Stimulated activated CD8-positive, alpha-beta memory T cell treated with anti-CD3 and anti-CD28 coated beads, Interleukin-7, amount 100 ng/mL, for 24 hours (primary cell): ENCODE data around the gene DENND1A.

Source experiments
- DNase-seq: peaks from one replicate; pipeline ENCODE4 v3.0.0-alpha.2; 2020; ENCODE audit warnings: low read depth

Gene DENND1A

DNA sequence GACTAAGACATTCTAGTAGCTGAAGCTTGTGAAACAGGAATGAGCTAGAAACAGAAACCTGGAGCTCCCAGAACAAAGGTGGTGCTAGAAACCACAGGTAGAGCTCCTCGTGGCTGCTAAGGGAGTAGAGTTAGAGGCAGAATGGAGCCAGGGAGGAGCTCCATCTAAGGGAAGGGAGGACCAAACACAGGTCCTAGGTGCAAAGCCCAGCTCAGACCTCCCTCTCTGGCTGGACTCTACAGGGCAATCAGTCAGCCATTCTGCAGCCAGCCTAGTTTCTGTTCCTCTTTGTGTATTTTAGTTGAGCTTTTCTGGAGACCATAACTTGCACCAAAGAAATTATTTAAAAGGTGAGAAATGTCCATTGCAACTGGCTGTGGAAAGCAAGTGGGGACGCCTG is 503.5 kb downstream of the DENND1A start:
- no peak for DNase-seq

DNA sequence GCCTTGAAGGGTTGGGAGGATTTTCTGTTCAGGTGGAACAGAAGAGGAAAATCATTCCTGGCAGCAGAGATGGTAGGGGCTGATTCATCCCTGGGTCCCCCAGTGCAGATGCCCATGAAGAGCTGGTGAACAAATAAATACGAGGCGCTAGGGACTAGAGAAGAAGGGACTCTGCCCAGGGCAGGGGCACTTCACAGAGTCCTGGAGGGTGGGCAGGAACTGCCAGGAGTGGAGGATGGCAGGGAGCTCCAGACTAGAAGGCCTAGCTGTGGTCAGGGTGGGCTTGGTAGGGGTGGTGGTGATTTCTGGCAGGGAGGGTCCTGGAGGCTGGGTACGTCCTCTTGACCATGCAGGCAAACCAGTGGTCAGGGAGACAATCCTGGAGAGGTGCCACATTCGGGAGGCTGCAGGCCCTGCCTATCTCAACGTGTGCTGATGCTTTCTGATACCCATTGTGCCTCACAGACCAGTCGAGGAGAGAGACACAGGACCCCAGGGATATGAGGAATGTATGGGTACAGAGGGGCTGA is 504.0 kb downstream of the DENND1A start:
- DNase-seq, result no peak

DNA sequence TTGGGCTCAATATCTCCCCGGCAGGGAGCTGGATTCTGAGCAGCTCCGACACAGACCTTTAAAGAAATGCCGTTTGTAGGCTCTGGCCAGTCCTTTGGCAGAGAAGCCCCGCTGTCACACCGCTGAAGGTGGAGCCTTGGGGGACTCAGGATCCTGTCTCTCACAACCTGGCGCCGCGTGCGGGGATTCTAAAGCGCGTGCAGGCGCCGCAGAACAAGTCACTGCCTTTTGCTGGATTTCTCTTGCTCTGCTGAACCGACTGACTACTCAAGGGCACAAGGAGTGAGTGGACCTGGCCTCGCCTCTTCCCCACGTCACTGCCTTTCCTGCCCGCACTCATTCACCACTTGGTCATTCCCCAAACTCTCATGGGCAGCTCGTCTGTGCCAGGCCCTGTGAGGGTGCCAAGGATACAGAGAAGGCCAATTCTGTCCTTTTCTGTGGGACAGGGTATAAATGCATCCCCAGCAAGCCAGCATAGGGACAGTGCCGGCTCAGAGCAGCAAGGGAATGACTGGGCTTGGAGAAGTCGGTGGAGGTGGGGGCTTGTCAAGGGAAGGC is 504.6 kb downstream of the DENND1A start:
- DNase-seq, result no peak

DNA sequence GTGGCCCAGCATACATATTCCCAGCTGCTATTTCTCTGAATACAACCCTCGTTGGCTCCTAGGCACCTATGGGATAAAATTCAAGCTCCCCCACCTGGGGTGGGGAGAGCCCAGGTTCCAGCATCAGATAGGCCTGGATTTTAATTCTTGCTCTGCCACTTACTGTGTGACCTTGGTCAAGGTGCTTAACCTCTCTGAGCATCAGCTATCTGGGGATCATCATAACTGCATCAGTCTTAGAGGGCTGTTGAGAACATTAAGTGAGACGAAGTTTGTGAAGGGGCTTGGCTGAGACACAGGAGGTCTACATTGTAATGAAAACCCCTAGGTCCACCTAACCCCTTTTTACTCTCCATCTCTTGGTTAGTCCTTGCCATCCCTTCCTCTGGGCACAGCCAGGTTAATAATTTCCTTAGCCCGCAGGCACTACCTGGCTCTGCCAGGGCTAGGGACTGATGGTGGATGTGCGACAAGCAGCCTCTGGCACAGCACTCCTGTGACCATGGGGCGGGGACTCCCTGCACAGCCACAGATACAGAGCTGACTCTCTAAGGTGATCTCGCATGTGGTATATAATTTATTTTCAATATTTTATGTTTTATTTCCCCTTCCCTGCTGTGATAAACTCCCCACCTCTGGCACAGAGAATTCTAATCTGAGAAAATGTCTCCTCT is 505.2 kb downstream of the DENND1A start:
- DNase-seq, result no peak

DNA sequence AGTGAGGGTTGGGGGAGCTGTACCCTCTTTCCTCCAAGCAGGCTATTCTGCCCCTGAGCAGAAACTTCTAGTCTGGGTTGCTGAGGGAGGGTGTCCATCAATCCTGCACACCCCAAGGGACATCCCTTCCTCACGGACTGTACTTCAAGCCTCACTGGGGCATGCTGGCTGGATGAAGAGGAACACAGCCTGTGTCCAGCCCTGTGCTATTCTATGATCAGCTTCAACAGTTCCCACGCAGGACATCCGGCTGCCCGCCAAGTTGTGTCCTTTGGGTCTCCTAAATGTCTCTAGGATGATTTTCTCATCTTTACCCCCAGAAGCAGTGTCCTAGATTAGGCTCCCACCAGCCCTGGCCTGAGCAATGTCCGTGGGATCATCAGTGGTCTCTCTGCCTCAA is 505.8 kb downstream of the DENND1A start:
- DNase-seq, result no peak

DNA sequence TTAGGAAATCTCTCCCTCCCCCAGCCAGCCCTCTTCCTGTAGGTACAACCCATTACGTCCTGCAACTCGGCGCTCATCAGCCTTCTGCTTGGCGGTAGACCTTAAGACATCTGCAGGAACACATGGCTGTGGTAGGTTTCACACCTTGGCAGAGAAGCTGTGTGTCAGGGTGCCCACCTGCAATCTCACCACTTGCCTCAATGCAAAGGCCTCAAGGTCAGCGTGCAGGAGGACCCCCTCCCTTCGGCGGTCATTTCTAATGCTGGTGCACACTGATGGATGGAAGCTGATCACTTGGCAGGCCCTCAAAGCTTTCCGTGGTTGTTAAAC is 506.6 kb downstream of the DENND1A start:
- no peak for DNase-seq

DNA sequence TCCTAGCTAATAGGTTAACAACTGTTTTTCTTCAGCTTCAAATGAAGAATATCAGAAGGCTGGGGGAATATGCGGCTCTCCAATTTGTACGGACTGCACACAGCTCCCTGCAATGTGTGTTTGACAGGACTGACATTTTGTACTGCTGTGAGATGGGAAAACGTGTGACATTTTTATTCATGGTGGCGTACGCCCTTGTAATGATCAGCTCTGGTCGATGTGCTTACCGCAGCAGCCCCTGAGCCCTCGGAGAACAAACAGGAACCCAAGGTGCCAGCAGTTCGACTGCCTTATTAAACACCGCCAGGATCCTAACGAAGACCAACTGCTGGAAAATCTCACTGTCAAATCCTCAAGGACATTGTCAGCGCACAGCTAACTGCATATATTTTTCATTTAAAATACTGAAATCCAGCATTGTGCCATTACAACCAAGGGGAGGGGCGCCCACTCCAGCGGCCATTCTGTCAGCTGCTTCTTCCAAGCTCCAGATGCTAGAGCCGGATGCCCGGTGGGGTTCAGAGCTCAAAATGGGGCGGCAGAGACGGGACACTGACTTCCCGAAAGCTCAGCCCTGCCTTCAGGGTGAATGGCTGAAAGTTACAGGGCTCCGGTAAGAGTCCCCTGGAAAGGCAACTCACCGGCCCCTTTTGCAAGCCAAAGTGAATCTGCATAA is 507.2 kb downstream of the DENND1A start:
- DNase-seq, result no peak

DNA sequence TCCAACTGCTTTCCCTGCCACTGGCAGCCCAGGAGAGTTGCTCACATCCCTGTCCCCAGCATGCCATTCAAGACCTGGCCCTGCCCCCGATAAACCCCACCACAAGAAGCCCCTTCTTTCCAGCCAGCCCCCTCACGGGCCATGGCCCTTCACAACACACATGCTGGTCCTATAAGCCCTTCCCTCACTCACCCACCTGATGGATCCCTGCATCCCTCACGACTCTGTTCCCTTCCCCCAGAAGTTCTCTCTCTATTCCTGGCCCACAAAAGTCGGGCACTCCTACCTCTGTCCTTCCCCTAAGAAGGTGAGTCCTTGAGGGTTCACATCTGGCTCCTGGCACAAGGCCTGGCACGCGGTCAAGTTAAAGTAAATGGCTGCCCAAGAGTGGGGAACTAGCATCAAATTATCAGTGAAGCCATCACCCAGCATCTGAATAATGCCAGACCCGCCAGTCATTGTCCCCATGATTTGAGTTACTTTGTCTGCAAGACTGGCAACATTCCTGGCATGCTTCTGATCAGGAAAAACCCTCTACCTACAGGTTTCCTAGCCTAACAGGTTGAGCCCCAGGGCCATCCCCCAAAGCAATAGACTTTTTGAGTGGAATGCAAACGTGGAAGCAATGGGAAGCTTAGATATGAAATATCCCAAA is 508.0 kb downstream of the DENND1A start:
- DNase-seq, result no peak

DNA sequence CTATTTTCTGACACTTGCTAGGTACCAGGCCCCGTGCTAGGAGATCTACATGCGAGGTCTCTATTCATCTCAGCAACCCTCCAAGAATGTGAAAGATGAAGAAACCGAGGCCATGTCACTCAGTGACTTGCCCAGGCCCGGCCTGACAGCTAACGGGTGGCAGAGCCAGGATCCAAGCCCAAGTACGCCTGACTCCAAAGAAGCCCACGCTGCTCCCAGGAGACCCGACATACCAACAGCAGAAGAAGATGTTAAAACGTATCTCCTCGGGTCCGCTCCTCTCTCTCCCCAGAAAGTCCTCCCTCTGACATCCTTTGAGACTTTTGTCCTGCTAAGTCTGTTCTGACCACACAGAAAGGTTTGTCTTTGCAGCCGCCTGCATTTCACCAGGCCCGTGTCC is 508.7 kb downstream of the DENND1A start:
- DNase-seq, result no peak

DNA sequence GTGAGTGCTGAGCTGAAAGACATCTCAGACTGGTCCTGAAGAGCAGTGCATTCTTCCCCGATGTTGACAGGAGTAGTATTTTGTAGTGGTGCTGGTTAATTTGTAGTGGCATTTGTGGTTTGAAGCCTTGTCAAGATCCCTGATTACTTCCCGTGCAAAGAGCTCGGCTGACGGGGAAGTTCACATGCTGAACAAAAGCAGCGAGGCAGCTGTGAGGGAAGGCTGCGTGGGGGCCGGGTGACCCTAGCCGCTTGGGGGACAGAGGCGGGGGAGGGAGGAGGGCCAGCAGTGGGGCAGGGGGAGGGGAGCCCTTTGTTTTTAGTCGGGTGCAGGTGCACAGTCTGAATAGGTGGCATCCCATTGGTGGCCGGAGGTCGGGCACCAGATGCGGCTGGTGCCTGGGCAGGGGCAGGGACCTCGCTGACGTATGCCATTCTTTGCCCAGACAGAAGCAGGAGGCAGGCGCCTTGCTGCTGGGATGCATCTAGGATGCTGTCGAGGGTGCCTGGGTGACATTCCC is 509.3 kb downstream of the DENND1A start:
- no peak for DNase-seq

DNA sequence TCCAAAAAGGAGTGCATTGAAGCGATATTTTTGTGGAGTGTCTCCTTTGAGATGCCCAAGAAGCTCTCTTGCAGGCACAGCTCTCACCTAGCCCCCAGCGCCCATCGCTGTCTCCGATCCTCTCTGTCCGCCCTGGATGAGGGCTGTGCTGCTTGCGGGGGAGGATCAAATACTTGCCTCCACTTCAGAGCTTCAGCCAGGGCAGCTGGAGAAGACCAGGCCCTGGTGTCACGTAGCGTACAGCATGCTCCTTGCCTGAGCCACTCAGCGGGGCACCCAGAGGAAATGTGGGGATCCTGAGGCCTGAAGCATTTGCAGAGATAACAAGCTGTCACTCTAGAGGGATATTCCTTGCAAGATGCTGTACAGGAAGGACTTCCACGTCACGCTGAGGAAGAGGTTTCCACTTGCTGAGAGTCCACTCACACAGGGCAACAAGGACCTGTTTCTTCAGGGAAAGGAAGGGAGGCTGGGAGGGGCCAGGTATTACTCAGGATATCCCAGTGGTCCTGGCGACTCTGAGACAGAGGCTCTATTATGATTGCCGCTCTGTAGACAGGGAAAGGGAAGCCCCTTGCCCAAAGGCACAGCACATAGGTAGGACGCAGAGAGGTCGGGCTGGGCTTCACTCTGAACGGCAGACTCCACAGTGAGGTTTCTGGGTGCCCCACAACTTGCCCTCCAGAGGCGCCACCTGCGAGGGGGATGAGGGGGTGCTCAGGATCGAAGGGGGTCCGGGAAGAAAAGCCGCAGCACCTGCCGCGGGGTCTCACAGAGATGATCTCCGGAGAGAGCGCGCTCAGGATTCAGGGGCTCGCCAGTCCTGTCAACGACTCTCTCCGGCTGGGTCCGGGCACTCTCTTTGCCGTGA is 510.0 kb downstream of the DENND1A start:
- no peak for DNase-seq

DNA sequence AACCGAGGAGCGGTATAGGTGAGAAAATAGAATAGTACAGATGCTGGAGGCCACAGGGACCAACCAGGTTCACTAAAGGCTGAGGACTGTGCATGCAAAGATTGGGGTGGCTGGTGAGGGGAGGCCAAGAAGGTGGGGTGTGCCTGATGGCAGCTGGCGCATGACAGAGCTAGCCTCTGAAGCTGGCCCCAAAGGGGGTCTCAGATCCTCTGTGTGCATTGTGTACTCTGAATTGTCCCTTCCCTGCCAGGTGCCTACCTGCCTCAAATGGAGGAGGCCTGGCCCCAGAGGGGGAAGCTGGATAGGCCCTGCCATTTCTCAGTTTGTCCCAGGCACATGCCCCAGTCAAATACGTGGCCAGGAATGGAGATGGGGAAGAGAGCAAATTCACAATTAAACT is 510.8 kb downstream of the DENND1A start:
- DNase-seq, result no peak

DNA sequence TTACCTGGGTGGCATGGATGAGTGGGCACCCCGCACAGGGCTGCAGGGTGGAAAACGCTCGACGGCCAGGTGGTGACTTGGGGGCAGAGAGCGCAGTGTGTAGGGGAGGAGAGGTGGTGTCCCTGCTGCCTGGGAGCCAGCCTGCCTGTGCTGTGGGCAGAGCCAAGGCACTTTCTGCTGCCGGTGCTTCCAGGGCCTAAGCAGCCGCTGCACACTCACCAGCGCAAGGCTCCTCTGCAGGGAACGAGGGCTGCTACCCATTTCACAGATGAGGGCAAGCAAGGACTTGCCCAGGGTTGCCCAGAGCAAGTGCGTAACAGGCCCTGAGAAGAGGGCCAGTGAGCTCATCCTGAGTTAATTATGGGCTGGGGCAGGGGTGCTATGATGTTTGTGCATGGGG is 511.4 kb downstream of the DENND1A start:
- DNase-seq, result no peak

DNA sequence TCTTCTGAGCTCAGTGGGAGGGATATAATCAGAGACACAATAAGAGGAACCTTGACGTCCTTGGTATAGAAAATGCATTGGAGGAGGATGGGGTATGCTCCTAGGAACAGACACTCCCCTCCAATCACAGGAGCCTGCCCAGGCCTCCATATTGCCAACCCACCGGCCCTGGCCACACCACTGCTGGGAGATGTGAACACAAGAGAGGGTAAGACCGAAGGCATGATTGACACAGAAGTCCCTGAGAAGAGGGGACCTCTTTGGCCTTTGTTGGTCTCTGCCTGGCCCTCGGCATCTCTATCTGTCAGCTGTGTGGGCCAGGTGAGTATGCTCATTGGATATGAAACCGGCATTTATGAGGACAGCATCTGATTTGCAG is 511.9 kb downstream of the DENND1A start:
- no peak for DNase-seq

DNA sequence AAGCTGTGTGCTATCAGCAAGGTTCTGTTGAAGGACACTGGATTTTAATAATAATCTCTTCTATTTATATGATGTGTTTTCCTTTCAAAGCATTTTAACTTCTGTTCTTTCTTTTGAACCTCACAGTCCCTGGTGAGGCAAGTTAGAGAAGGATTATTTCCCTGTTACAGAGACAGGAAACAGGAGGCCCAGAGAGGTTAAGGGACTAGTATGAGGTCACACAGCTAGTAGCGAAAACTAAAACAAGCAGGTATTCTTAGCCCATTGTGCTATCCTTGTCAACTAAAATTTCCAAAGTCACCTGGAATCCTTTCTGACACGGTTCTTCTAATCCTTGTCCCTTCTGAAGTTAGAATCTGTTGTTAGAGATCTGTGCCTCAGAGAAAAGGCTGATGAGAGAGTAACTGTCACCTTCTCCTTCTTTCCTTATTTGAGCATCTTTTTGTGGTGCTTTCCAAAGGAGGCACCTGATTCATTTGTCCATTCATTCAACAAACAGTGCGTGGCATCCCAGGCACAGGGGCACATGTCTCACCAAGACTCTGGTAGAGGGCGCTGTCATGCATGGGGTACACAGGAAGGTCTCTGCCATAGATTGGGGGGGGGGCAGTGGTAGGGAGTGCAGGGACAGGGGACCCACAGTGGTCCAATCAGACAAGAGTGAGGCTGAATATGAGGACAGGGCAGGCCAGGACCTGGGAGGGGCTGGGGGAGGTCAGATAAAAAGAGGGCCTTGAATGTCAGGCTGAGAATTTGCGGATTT is 512.5 kb downstream of the DENND1A start:
- DNase-seq, result no peak

DNA sequence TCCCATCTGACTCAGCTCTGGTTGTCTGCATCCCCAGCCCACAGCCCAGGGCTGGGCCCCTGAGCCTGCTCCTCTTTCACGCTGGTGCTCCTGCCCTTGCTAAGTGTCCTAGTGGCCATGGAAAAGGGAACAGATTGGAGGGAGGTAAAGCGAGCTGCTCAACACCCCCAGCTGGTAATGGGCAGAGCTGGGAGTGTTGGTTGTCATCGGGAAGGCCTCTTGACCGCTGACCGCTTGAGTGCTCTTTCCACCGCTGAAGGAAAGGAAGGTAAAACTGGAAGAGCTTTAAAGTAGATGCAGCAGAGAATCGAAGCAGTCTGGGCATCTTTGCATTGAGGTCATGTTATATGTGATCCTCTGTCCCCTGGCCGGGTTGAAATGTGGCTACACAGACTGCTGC is 513.8 kb downstream of the DENND1A start:
- DNase-seq, result no peak

DNA sequence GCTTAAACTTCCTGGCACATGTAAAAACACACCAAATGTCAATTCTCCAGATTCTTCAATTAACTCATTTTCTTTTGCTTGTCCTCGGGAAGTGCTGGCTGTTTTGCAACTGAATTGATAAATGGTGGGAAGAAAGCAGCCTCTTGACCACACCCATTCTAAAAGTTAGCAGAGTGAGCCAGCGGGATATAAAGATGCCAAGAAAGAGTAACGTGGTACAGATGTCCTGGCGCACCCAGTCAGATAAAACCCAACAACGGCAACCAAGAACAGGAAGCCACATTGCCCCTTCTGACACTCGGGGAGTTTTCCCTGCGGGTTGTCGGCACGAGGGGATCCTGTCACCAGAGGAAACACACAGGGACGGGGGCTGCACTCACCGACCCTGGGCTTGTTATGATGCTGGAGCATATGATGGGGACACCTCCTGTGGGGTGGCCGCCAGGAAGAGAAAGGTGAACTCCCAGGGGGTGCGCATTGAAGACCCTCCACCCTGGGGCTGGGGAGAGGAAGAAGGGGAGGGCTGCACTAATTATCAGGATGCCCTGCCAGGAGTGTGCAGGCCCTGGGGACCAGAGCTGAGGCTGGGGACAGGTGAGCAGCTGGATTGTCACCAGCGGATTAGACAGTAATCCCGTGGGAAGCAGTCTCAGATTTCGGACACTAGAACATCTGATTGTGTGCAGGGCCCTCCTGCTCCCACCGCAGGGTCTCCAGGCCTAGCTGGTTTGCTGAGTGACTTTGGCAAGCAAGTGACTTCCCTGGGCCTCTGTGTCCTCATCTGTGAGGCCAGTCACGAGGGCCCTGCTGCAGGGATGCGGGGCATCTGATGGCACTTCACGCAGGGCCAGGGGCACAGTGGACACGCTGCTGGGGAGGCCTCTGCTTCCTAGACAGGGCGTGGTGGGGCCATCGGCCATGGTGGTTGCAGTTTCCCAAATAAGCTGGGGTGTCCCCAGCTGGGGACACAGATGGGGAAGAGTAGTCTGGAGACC is 514.7 kb downstream of the DENND1A start:
- no peak for DNase-seq

DNA sequence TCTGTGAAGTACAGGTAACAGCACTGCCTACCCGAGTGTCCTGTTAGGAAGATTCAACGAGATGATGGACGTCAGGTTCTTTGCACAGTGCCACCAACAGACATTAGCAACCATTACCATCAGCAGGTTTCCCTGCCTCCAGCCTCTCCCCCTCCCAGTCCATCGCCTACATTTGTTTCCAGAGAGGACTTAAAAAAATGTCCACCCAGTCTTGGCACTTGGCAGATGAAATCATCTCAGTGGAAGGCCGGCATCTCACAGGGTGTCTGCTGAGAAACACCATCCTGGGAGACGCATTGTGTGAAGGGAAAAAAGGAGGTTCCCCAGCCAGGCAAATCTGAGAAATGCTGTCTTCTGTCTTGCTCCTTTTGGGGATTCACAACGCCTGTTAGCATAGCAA is 515.7 kb downstream of the DENND1A start:
- DNase-seq, result no peak

DNA sequence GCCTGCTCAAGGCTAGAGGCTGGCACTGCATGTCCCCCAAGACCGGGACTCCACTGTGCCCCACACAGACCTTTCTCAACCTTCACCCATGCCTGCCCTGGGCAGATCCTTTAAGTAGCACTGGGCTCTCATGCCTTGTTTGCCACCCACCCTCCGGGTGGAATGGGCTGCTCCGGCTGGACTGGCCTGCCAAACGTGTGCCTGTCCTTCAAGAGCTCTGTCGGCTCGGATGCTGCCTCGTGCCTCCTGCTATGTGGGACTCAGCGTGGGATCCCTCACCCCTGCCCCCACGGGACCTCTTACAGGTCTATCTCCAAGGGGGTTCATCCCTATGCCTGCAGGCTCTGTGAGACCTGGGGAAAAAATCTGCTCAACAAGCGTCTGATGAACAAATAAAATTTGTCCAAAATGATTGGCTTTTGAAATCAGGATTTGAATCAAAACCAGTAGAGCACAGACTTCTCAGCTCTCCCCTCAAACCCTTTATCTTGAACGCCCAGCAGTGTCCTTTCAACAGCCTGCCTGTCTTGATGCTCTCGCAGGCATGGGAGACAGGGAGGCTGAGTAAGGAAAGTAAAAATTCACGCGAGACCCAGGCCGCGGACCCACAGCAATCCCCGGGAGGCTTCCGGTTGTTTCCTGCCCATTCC is 517.6 kb downstream of the DENND1A start:
- DNase-seq, result no peak
